CD14-positive monocyte (primary cell): ENCODE data around the gene PRCP. TPM values are rescaled to one million over a fixed set of nuclear protein-coding genes. Genes with fewer than 3 reads are reported as not detected.

ENCODE experiments used
- DNase-seq, 3 donors: peaks; one replicate each; pipeline ENCODE4 v3.0.0-alpha.2; 2011 to 2022
- H2AFZ ChIP-seq: 2 replicates; pipeline ENCODE4 v1.6.0; 2012; ENCODE audit warnings: mild to moderate bottlenecking, low read depth, low read length, inconsistent platforms; ENCODE audit not compliant: insufficient read depth, poor library complexity, severe bottlenecking
- H3K27ac ChIP-seq, 2 donors: 1 replicate in 1 of 2; 2 replicates in 1 of 2; pipeline ENCODE4 v1.5.1; 2012 to 2013; ENCODE audit warnings: low read length in 2 of 2, control low read depth in 1 of 2, inconsistent platforms in 1 of 2, low read depth in 1 of 2, mild to moderate bottlenecking in 1 of 2
- H3K27me3 ChIP-seq, 2 donors: one replicate each; pipeline versions ENCODE4 v1.6.0 to v1.6.1; 2011 to 2013; ENCODE audit warnings: low read length in 2 of 2; ENCODE audit not compliant: control insufficient read depth in 2 of 2, insufficient read depth in 2 of 2
- H3K36me3 ChIP-seq, 2 donors: replicated peaks in 1 of 2; 1 replicate in 1 of 2; 2 replicates in 1 of 2; pipeline versions ENCODE4 v1.5.1 to v1.6.1; 2012 to 2013; ENCODE audit warnings: low read length in 2 of 2, control low read depth in 1 of 2, inconsistent platforms in 1 of 2, mild to moderate bottlenecking in 1 of 2; ENCODE audit not compliant: insufficient read depth in 2 of 2, control insufficient read depth in 1 of 2
- H3K4me1 ChIP-seq, 2 donors: 1 replicate in 1 of 2; 2 replicates in 1 of 2; pipeline versions ENCODE4 v1.5.1 to v1.6.1; 2012 to 2013; ENCODE audit warnings: low read length in 2 of 2, control low read depth in 1 of 2, inconsistent platforms in 1 of 2, mild to moderate bottlenecking in 1 of 2, moderate library complexity in 1 of 2; ENCODE audit not compliant: insufficient read depth in 2 of 2, control insufficient read depth in 1 of 2
- H3K4me2 ChIP-seq: replicated peaks from 2 replicates; pipeline ENCODE3; 2012; ENCODE audit warnings: low read length, moderate library complexity, mild to moderate bottlenecking; ENCODE audit not compliant: poor library complexity, severe bottlenecking; ENCODE audit errors: extremely low read depth
- H3K4me3 ChIP-seq, 3 experiments: fragments of 200-600 bp in 1 of 3; sonication (generic) in 1 of 3; replicated peaks in 1 of 3; 1 replicate in 2 of 3; 2 replicates in 1 of 3; pipeline ENCODE4 v1.5.1; 2011 to 2013; ENCODE audit warnings: low read length in 3 of 3, mild to moderate bottlenecking in 3 of 3, control low read depth in 2 of 3, low read depth in 2 of 3, inconsistent platforms in 1 of 3, moderate library complexity in 1 of 3
- H3K79me2 ChIP-seq: 2 replicates; pipeline ENCODE4 v1.6.0; 2012; ENCODE audit warnings: mild to moderate bottlenecking, control low read depth, inconsistent platforms, low read length, moderate library complexity; ENCODE audit not compliant: insufficient read depth
- H3K9ac ChIP-seq: 2 replicates; pipeline ENCODE4 v1.6.0; 2017; ENCODE audit warnings: low read length, mild to moderate bottlenecking; ENCODE audit not compliant: insufficient read depth, poor library complexity, severe bottlenecking
- H3K9me3 ChIP-seq, 2 donors: replicated peaks in 1 of 2; 1 replicate in 1 of 2; 2 replicates in 1 of 2; pipeline versions ENCODE4 v1.5.1 to v1.6.1; 2012 to 2013; ENCODE audit warnings: low read length in 2 of 2, control low read depth in 1 of 2; ENCODE audit not compliant: control insufficient read depth in 1 of 2, insufficient read depth in 1 of 2
- H4K20me1 ChIP-seq: 2 replicates; pipeline ENCODE4 v1.6.0; 2012; ENCODE audit warnings: mild to moderate bottlenecking, low read length, control low read depth, moderate library complexity; ENCODE audit not compliant: insufficient read depth
- H3K27ac Mint-ChIP-seq, 7 donors: one replicate each; pipeline ENCODE4 v1.8.0; 2020; ENCODE audit warnings: mild to moderate bottlenecking in 7 of 7, mixed read lengths in 7 of 7, moderate library complexity in 6 of 7, inconsistent platforms in 2 of 7
- H3K27me3 Mint-ChIP-seq, 3 donors: one replicate each; pipeline ENCODE4 v1.8.0; 2021 to 2022; ENCODE audit warnings: low read depth in 3 of 3, mild to moderate bottlenecking in 3 of 3, mixed read lengths in 3 of 3, moderate library complexity in 3 of 3, inconsistent platforms in 1 of 3
- H3K36me3 Mint-ChIP-seq, 2 donors: one replicate each; pipeline ENCODE4 v1.8.0; 2020; ENCODE audit warnings: mixed read lengths in 2 of 2, inconsistent platforms in 1 of 2, mild to moderate bottlenecking in 1 of 2
- H3K4me1 Mint-ChIP-seq: one replicate; pipeline ENCODE4 v1.8.0; 2020; ENCODE audit warnings: mild to moderate bottlenecking, mixed read lengths
- H3K4me3 Mint-ChIP-seq, 2 donors: one replicate each; pipeline ENCODE4 v1.8.0; 2020; ENCODE audit warnings: mild to moderate bottlenecking in 2 of 2, mixed read lengths in 2 of 2, moderate library complexity in 1 of 2
- H3K9me3 Mint-ChIP-seq, 7 donors: one replicate each; pipeline ENCODE4 v1.8.0; 2020 to 2022; ENCODE audit warnings: mixed read lengths in 7 of 7, mild to moderate bottlenecking in 6 of 7, moderate library complexity in 6 of 7, inconsistent platforms in 2 of 7
- WGBS: methylation state at CpG from one replicate; pipeline ENCODE4 v1.1.5; 2013; ENCODE audit warnings: missing lambda C conversion rate; ENCODE audit not compliant: insufficient coverage; 5-methylcytosine and 5-hydroxymethylcytosine counted together
- intact Hi-C, 2 donors: fragments of 100-400 bp; cut with micrococcal nuclease; formaldehyde crosslinking; loops; one replicate each; pipeline versions ENCODE4 v1.15.0 to v1.15.1; 2023
- polyA plus RNA-seq, 3 donors: library from polyadenylated mRNA; depleted of rRNA in 1 of 3; unstranded in 2 of 3; stranded (reverse) in 1 of 3; fragments of 300-500 nt in 2 of 3; fragments of >200 nt in 1 of 3; fragmentation: Illumina TruSeq in 2 of 3; gene quantifications; 1 replicate in 2 of 3; 2 replicates in 1 of 3; pipeline ENCODE4 v1.2.3, GENCODE V29; 2012 to 2021
- TF ChIP-seq, protein P1 (sequence below): fragments of 200-600 bp; IDR thresholded peaks from one replicate; pipeline ENCODE4 v1.8.0; 2022; ENCODE audit warnings: antibody characterized with exemption, mild to moderate bottlenecking

Gene PRCP
- polyA plus RNA-seq, 3 donors, result 68.0 to 228 (median 186) TPM

DNA sequence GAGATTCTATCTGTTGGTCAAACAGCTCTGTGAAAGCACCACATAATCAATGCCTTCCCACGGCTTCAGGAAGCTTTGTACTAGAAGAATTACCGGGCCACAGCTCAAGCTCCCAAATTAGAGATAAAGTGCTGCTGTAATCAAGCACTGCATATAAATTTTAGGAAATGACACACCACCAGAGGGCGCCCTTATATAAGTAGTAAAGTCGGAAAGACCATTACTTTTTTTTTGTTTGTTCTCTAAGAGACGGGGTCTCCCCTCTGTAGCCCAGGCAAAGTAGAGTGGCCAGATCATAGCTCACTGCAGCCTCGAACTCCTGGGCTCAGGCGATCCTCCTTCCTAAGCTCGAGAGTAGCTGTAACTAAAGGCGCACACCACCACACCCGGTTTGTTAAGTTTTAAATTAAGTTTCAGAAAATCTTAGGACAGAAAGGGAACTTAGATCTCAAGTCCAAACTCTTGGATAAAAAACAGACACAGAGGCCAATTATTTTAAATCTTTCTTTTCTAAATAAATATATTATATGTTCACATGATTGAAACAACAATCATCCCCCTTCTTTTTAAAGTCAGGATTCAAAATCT lies 32.6 kb downstream of the PRCP start:
- H3K4me1 Mint-ChIP-seq, result peaks cover 36% of the 10 kb centered on the region
- H3K4me3 Mint-ChIP-seq, result peak overlapping the region; percentile 78 to 90
- intact Hi-C loops, result loop anchor here (2.0 to 10.0 kb wide), 4 partner anchors 35 to 207 kb away; partner anchors contain the start of genes DDIAS (in 1 of the 2), PRCP (in 1 of the 2) and RAB30 (in 1 of the 2)
- H3K27ac ChIP-seq, result peak overlapping the region in 1 of 2 donors; percentile 73
- H3K4me1 ChIP-seq, result peaks cover 26 to 35% of the 10 kb centered on the region in 2 donors
- peak overlapping the region; percentile 57 to 94 (median 82) for H3K27ac Mint-ChIP-seq
- H3K27me3 Mint-ChIP-seq, result no peaks in the 10 kb centered on the region
- no peaks in the 10 kb centered on the region for H3K9me3 ChIP-seq
- TF ChIP-seq, protein P1, sequence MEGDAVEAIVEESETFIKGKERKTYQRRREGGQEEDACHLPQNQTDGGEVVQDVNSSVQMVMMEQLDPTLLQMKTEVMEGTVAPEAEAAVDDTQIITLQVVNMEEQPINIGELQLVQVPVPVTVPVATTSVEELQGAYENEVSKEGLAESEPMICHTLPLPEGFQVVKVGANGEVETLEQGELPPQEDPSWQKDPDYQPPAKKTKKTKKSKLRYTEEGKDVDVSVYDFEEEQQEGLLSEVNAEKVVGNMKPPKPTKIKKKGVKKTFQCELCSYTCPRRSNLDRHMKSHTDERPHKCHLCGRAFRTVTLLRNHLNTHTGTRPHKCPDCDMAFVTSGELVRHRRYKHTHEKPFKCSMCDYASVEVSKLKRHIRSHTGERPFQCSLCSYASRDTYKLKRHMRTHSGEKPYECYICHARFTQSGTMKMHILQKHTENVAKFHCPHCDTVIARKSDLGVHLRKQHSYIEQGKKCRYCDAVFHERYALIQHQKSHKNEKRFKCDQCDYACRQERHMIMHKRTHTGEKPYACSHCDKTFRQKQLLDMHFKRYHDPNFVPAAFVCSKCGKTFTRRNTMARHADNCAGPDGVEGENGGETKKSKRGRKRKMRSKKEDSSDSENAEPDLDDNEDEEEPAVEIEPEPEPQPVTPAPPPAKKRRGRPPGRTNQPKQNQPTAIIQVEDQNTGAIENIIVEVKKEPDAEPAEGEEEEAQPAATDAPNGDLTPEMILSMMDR, result peak; percentile 86
- H3K27me3 ChIP-seq, result no peaks in the 10 kb centered on the region
- DNase-seq, result peak; percentile 68 to 86 (median 78)
- H3K36me3 Mint-ChIP-seq, result no peaks in the 10 kb centered on the region
- peak overlapping the region; percentile 42 for H3K9ac ChIP-seq
- WGBS, result 0% methylated on average over 2 of the region's 10 CpGs
- H4K20me1 ChIP-seq, result peaks cover 59% of the 10 kb centered on the region
- no peaks in the 10 kb centered on the region for H3K9me3 Mint-ChIP-seq
- no peaks in the 10 kb centered on the region for H3K36me3 ChIP-seq
- peaks cover 35% of the 10 kb centered on the region for H3K79me2 ChIP-seq
- peak overlapping the region; percentile 25 to 80 (median 71) for H3K4me3 ChIP-seq
- peak overlapping the region; percentile 74 for H3K4me2 ChIP-seq
- peak overlapping the region; percentile 79 for H2AFZ ChIP-seq

DNA sequence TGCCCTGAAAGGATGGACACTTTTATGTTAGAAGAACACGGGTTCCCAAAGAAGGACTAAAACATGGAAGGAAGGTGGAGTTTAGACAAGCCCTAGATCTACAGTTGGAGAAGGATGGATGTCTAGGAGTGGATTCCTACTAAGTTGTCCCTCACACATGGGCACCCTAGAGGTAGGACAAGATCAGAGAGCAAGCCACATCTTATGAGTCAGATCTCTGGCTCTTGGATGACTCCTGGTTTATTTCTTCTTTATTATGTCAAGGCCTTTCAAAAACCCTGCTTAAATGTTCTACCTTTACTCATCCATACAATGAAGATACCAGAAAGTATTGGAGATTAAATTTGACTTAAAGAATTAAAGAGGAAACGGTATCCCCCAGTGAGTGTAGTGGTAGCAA lies 34.4 kb downstream of the PRCP start:
- intact Hi-C loops, result loop anchor here (2.0 to 10.0 kb wide), 4 partner anchors 36 to 209 kb away; partner anchors contain the start of genes DDIAS (in 1 of the 2), PRCP (in 1 of the 2) and RAB30 (in 1 of the 2)
- H3K9me3 Mint-ChIP-seq, result no peaks in the 10 kb centered on the region
- no peaks in the 10 kb centered on the region for H3K27me3 Mint-ChIP-seq
- no peaks in the 10 kb centered on the region for H3K36me3 ChIP-seq
- no peak overlapping the region for H3K4me3 Mint-ChIP-seq
- no peaks in the 10 kb centered on the region for H3K27me3 ChIP-seq
- TF ChIP-seq, protein P1, result no peak
- H3K27ac Mint-ChIP-seq, result peak overlapping the region in 1 of 7 donors; percentile 24
- H3K9ac ChIP-seq, result no peak overlapping the region
- H3K4me1 ChIP-seq, result peaks cover 26 to 35% of the 10 kb centered on the region in 2 donors
- H3K9me3 ChIP-seq, result no peaks in the 10 kb centered on the region
- H3K36me3 Mint-ChIP-seq, result no peaks in the 10 kb centered on the region
- no peak overlapping the region for H3K4me2 ChIP-seq
- H3K4me3 ChIP-seq, result no peak overlapping the region
- no peak overlapping the region for H3K27ac ChIP-seq
- WGBS, result 80% methylated on average over 1 of the region's 2 CpGs
- peaks cover 70% of the 10 kb centered on the region for H4K20me1 ChIP-seq
- no peak overlapping the region for H2AFZ ChIP-seq
- peaks cover 30% of the 10 kb centered on the region for H3K79me2 ChIP-seq
- H3K4me1 Mint-ChIP-seq, result peaks cover 36% of the 10 kb centered on the region
- no peak for DNase-seq
